Activated T-helper 1 cell treated with anti-CD3 and anti-CD28 coated beads, Interleukin-12 subunit alpha, Interleukin-12 subunit beta, Interleukin-2, Interleukin-4 antibody, amounts not matched to agents 30 ng/mL and 10 ng/mL and 1 ng/mL, durations not matched to agents 14 hours and 24 hours and 36 hours (primary cell): ENCODE data around the gene ASCL1. TPM values are rescaled to one million over a fixed set of nuclear protein-coding genes. Genes with fewer than 3 reads are reported as not detected.
A peak's percentile ranks its signal among the peaks of the same experiment; 100 is the strongest.

Experiments
- DNase-seq: peaks from one replicate; pipeline ENCODE4 v3.0.0; 2021; ENCODE audit warnings: low spot score
- H3K27ac Mint-ChIP-seq: one replicate; pipeline ENCODE4 v1.8.0; 2021; ENCODE audit warnings: mild to moderate bottlenecking, mixed read lengths
- H3K27me3 Mint-ChIP-seq: one replicate; pipeline ENCODE4 v1.8.0; 2022; ENCODE audit warnings: mild to moderate bottlenecking, moderate library complexity, mixed read lengths; ENCODE audit not compliant: insufficient read depth
- H3K36me3 Mint-ChIP-seq: one replicate; pipeline ENCODE4 v1.8.0; 2021; ENCODE audit warnings: low read depth, mixed read lengths
- H3K4me1 Mint-ChIP-seq: one replicate; pipeline ENCODE4 v1.8.0; 2021; ENCODE audit warnings: low read depth, mixed read lengths
- H3K4me3 Mint-ChIP-seq: one replicate; pipeline ENCODE4 v1.8.0; 2021; ENCODE audit warnings: mild to moderate bottlenecking, moderate library complexity, mixed read lengths
- H3K9me3 Mint-ChIP-seq: one replicate; pipeline ENCODE4 v1.8.0; 2021; ENCODE audit warnings: mixed read lengths
- intact Hi-C: fragments of 100-400 bp; cut with micrococcal nuclease; formaldehyde crosslinking; loops from one replicate; pipeline ENCODE4 v1.15.1; 2024
- total RNA-seq: library from RNA; stranded (reverse); gene quantifications from 2 replicates; pipeline ENCODE4 v1.2.3, GENCODE V29; 2022

ASCL1 gene
- 0.08 TPM in 1 of 2 replicates, not detected in the other for total RNA-seq

DNA sequence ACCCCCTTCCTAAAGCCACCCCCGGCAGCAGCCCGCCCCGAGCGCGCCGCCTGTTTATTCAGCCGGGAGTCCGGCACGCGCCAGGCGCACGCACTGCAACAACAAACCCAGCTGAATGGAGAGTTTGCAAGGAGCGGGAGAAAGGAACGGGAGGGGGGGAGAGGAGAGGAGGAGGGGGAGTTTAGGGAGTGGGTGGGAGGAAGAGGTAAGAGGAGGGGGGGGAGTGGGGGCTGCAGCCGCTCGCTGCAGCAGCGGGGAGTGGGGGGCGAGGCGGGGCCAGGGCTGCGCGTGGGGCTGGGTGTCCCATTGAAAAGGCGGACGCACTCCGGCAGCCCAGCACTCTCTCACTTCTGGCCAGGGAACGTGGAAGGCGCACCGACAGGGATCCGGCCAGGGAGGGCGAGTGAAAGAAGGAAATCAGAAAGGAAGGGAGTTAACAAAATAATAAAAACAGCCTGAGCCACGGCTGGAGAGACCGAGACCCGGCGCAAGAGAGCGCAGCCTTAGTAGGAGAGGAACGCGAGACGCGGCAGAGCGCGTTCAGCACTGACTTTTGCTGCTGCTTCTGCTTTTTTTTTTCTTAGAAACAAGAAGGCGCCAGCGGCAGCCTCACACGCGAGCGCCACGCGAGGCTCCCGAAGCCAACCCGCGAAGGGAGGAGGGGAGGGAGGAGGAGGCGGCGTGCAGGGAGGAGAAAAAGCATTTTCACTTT is at the start of gene ASCL1:
ASCL1 (plus strand) TSS at position 336 of the 712 bp plus-strand sequence. CDS start 571 bp downstream, outside the sequence.
- Mint-ChIP-seq H3K36me3 (no peaks in the 10 kb centered on the region), H3K9me3 (no peaks in the 10 kb centered on the region), H3K27me3 (peaks cover 76% of the 10 kb centered on the region), H3K27ac (peak within 1 kb of the TSS; percentile 67), H3K4me1 (peaks cover 38% of the 10 kb centered on the region), H3K4me3 (peak within 1 kb of the TSS; percentile 80)
- DNase-seq = no peak
- intact Hi-C loops = loop anchor here (1.0 kb wide), 1 partner anchor 8 kb away; no protein-coding TSS in a partner anchor

DNA sequence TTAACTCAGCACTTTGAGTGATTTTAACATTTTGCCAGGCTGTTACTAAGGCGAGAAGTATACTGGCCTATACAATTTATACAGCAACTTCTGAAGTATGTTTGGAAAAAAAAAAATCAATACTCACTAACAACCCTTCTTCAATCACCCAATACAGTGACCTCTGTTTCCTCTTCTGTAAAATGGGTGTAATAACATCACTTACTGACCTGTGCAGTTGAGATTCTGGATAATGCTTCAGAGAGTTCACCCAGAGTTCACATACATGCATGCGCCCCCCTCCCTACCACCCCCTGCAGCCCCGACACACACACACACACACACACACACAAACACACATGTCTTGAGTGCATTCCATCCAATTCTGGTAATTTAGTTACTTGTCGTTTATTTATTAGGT is 49.6 kb upstream of the ASCL1 start:
- H3K36me3 Mint-ChIP-seq = no peaks in the 10 kb centered on the region
- intact Hi-C loops = no loop called here
- H3K4me1 Mint-ChIP-seq = no peaks in the 10 kb centered on the region
- DNase-seq = no peak
- no peak overlapping the region for H3K4me3 Mint-ChIP-seq
- no peak overlapping the region for H3K27ac Mint-ChIP-seq
- no peaks in the 10 kb centered on the region for H3K27me3 Mint-ChIP-seq
- no peaks in the 10 kb centered on the region for H3K9me3 Mint-ChIP-seq

DNA sequence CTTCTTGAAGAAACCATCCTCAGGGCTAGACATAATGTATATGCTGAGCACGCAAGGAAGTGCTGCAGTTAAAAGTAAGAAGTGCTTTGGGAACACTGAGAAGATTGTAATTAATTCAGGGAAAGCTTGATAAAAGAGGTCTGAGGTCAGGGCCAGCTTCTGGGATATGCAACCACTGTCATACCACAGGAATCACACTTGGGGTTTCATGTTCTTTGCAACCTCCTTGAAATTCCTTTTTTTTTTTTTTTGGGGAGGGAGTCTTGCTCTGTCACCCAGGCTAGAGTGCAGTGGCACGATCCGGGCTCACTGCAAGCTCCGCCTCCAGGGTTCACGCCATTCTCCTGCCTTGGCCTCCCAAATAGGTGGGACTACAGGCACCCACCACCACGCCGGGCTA is 47.3 kb upstream of the ASCL1 start:
- peaks cover 7% of the 10 kb centered on the region for H3K27me3 Mint-ChIP-seq
- intact Hi-C loops = no loop called here
- H3K9me3 Mint-ChIP-seq = no peaks in the 10 kb centered on the region
- no peak for DNase-seq
- H3K4me3 Mint-ChIP-seq = no peak overlapping the region
- no peak overlapping the region for H3K27ac Mint-ChIP-seq
- H3K36me3 Mint-ChIP-seq = no peaks in the 10 kb centered on the region
- no peaks in the 10 kb centered on the region for H3K4me1 Mint-ChIP-seq

DNA sequence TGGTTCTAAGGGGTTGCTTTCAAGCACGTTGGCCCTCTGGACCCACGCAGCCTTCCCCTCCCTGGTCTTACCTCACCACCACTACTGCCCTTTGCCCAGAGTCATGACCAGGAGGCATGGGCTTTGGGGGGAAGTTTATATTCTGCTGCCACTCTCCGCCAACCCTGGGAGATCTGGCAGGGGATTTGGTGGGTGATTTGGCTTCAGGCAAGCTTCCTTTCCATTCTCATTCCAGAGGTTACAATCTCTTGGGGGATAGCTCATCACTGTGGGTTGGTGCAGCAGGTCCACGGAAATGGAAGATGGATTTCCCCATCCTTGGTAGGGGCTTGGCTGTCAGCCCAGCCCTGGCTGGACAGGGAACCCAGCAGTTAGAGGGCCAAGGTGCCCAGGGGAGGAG is 46.7 kb upstream of the ASCL1 start:
- Mint-ChIP-seq H3K36me3 (no peaks in the 10 kb centered on the region), H3K9me3 (no peaks in the 10 kb centered on the region), H3K27ac (no peak overlapping the region), H3K4me1 (no peaks in the 10 kb centered on the region), H3K4me3 (no peak overlapping the region), H3K27me3 (peaks cover 8% of the 10 kb centered on the region)
- intact Hi-C loops = no loop called here
- DNase-seq = no peak

DNA sequence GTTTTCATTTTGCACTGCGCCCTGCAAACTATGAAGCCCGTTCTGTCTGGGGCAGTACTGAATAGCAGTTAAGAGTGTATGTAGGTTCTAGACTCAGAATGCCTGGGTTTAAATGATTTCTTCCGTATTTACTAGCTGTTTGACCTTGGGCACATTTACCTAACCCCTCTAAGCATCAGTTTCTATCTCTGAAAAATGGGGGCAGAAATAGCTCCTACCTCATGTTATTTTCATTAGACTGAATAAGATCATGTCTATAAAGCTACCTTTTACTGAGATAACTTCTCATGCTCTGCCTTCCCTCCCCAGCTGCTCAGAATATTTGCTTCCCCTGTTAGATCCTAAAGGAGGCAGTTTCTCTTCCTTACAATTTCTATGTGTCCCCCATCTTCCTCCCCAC is 46.2 kb upstream of the ASCL1 start:
- intact Hi-C loops = no loop called here
- H3K27me3 Mint-ChIP-seq = peaks cover 13% of the 10 kb centered on the region
- no peak overlapping the region for H3K4me3 Mint-ChIP-seq
- H3K9me3 Mint-ChIP-seq = no peaks in the 10 kb centered on the region
- DNase-seq = no peak
- no peak overlapping the region for H3K27ac Mint-ChIP-seq
- H3K36me3 Mint-ChIP-seq = no peaks in the 10 kb centered on the region
- no peaks in the 10 kb centered on the region for H3K4me1 Mint-ChIP-seq

DNA sequence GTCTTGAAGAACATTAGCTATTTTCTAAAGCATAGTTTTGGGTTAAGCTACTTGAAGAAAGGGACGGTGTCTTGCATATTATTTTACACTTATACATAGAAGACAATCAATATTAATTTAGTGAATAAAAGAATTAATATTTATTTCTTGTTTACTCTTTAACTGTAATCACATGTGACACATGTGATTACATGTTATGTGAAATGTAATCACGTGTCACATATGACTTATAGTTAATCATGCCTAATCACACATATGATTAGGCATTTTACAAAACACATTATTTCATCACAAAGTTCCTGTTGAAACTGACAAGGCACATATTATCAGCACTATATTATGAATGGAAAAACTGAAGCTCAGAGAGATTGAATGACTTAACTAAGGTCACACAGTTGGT is 45.2 kb upstream of the ASCL1 start:
- no peak for DNase-seq
- Mint-ChIP-seq H3K27me3 (peaks cover 16% of the 10 kb centered on the region), H3K36me3 (no peaks in the 10 kb centered on the region), H3K27ac (no peak overlapping the region), H3K9me3 (no peaks in the 10 kb centered on the region), H3K4me3 (no peak overlapping the region), H3K4me1 (no peaks in the 10 kb centered on the region)
- intact Hi-C loops = no loop called here

DNA sequence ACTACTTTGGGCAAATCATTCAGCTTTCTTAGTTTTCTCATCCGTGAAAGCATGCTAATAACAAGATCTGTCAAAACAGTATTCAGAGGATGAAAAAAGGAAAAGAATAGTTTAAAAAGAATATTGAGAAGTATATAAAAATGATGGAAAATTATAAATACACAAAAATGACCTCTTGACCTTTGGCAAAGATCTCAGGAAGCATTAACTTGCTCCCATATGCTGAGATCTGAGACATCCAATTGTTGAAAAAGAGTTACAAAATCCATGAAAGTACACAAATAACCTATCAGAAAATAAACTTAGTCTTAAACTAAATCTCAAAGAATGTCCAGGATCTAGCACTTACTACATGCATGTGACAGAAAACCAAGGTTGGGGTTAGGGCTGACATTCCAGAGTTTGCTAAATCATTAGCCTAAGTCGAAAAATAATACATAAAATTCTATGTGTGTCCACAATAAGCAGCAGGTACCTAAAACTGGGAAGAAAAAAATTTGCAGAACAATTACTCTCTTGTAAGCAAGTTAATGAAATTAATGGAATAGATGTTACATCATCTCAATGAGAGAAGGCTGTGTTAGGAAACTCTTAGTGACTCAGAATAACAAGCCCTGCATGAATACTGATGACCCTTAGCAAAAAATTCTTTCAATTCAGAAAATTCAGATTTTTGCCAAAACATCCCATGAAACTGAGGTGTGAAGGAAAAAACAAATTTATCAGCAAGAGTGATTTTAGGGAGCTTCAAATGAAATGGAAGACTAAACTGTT is 43.8 kb upstream of the ASCL1 start:
- Mint-ChIP-seq H3K27ac (no peak overlapping the region), H3K4me3 (no peak overlapping the region), H3K27me3 (peaks cover 16% of the 10 kb centered on the region), H3K36me3 (no peaks in the 10 kb centered on the region), H3K9me3 (no peaks in the 10 kb centered on the region), H3K4me1 (no peaks in the 10 kb centered on the region)
- DNase-seq = no peak
- intact Hi-C loops = no loop called here

DNA sequence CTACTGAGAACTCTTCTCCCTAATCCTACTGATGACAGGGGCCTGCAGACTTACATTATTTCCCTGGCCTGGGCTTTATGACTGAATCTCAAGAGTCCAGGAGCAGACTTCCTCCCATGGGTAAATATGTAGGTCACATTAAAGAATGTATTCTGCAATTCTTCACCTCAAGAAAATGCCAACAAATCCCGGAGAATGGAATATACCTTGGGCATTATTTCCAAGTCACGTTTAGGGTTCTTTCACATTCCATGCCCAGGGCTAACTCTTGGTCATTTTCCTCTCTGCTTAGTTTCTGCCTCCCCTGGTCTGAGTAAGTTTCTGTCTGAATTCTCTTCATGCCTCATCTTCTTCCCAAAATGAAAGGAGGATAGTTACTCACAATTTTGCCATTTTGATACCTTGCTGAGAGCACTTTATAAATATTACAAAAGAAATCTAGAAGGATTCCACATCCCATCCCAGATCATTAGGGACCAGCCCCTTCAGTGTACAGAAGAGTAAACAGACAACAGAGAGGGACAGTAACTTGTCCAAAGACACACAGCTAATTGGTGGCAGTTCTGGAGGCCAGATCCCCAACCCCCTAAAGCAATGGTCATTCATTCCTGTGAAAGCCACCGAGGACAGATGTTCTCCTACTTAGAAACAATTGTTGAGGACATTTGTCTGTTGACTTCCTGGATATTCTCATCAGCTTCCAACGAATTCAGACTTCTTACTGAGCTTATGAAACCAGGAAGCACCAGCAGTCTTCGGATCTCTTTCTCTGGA is 41.0 kb upstream of the ASCL1 start:
- Mint-ChIP-seq H3K27ac (no peak overlapping the region), H3K4me1 (no peaks in the 10 kb centered on the region), H3K36me3 (no peaks in the 10 kb centered on the region), H3K9me3 (no peaks in the 10 kb centered on the region), H3K27me3 (peaks cover 25% of the 10 kb centered on the region), H3K4me3 (peak overlapping the region; percentile 54)
- intact Hi-C loops = no loop called here
- no peak for DNase-seq

DNA sequence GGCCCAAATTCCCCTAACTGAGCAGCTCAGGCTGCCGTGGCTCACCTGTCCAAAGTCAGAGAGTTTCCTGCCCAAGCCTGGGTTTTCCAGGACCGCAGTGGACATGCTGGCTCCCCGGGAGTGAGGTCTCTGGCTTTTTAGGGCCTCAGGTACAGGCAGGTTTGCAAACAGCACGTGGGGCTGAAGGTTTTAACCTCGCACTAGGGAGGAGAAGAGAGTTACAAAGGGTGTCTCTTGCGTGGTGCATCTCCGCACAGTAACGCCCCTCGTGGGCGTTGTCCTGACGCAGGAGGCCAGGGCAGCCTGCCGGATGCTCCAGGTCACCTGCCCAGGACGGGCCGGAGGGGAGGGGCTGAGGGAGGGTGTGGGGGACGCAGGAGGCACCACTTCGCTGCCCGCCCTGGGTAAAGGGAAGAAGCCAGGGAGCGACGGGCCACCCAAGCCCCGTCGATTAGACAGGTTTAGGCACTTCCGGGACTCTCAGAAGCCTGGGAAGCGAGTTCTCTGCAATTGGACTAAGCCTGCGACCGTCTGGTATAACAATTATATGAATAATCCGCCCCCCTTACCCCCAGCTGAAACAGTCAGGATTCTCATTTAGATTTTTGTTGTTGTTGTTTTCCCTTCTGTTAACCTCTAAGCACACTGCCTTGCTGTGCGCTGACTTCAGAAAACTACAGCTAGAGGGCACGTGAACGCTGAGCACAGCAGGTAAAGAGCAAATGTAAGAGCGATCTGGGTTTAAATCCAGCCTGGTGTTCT is 40.3 kb upstream of the ASCL1 start, which contains the start of gene PAH:
PAH (minus strand) TSS at position 219 of the 762 bp plus-strand sequence; CDS start at position 105, 114 bp downstream.
- intact Hi-C loops = no loop called here
- Mint-ChIP-seq H3K9me3 (no peaks in the 10 kb centered on the region), H3K4me1 (no peaks in the 10 kb centered on the region), H3K36me3 (no peaks in the 10 kb centered on the region), H3K4me3 (peak within 1 kb of the TSS; percentile 54), H3K27me3 (peaks cover 26% of the 10 kb centered on the region), H3K27ac (no peak within 1 kb of the TSS)
- DNase-seq = no peak

DNA sequence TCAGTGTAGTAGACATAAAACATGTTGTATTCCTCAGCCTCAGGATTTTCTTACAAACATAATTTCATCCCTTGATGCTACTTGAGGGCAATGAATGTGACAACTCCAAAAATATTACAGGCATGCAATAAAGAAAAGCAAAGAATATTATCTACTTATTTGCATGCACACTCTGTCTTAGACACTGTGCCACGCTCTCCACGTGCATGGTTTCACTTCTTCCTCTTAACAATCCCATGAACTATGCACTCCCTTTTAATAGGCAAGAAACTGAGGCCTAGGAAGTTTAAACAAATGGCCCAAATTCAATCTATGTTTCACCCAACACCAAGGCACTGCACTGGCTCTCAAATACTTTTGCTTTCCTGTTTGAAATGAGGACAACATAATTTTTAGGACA is 38.6 kb upstream of the ASCL1 start:
- no peaks in the 10 kb centered on the region for H3K4me1 Mint-ChIP-seq
- H3K36me3 Mint-ChIP-seq = no peaks in the 10 kb centered on the region
- no peak for DNase-seq
- H3K27ac Mint-ChIP-seq = no peak overlapping the region
- H3K9me3 Mint-ChIP-seq = no peaks in the 10 kb centered on the region
- no peak overlapping the region for H3K4me3 Mint-ChIP-seq
- peaks cover 23% of the 10 kb centered on the region for H3K27me3 Mint-ChIP-seq
- intact Hi-C loops = no loop called here

DNA sequence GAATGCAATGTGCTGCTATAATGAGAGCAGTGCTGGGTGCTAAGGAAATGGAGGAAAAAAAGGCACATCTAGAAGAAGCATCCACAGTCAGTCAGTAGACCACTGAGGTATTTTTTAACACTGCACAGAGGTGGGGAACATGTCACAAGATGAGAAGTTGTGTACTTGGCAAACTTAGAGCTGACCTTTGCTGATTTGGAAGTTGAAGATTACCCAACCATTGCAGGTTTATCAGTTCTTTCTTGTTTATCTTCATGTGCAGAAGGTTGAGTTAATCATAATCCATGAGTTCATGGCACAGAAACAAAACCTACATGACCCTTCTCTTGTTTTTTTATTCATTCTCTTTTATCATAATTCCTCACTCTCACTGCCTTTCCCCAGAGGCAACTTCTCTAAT is 37.2 kb upstream of the ASCL1 start:
- intact Hi-C loops = no loop called here
- H3K9me3 Mint-ChIP-seq = no peaks in the 10 kb centered on the region
- no peaks in the 10 kb centered on the region for H3K4me1 Mint-ChIP-seq
- peaks cover 27% of the 10 kb centered on the region for H3K27me3 Mint-ChIP-seq
- H3K27ac Mint-ChIP-seq = no peak overlapping the region
- H3K36me3 Mint-ChIP-seq = no peaks in the 10 kb centered on the region
- no peak for DNase-seq
- no peak overlapping the region for H3K4me3 Mint-ChIP-seq

DNA sequence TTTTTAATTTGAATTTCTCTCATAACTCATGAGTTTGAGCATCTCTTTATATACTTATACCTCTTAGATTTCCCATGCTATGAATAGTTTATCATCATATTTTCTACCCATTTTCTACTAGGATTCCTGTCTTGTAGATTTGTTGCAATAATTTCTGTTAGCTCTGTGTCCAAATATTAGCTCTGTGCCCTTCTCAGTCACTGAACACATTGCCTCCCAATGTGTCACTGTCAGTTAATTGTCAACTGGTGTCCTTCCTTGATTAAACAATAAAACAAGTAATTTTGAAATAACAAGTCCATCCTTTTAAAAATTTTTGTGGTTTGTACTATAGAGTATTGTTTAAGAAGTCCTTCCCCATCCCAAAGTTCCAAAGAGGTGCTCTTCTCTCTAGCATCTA is 36.2 kb upstream of the ASCL1 start:
- Mint-ChIP-seq H3K4me1 (no peaks in the 10 kb centered on the region), H3K9me3 (no peaks in the 10 kb centered on the region), H3K36me3 (no peaks in the 10 kb centered on the region), H3K27me3 (peaks cover 24% of the 10 kb centered on the region), H3K27ac (no peak overlapping the region), H3K4me3 (no peak overlapping the region)
- intact Hi-C loops = no loop called here
- DNase-seq = no peak
